Pons (tissue), 1 donor: ENCODE measurements around the gene EHBP1L1.

ENCODE experiments used
- DNase-seq: peaks from one replicate; pipeline ENCODE4 v3.0.0-alpha.2; 2016; ENCODE audit warnings: low spot score

EHBP1L1 gene

GRCh38 chr11:65577756-65578109, 1.9 kb downstream of the EHBP1L1 start:
- DNase-seq = no peak

DNA sequence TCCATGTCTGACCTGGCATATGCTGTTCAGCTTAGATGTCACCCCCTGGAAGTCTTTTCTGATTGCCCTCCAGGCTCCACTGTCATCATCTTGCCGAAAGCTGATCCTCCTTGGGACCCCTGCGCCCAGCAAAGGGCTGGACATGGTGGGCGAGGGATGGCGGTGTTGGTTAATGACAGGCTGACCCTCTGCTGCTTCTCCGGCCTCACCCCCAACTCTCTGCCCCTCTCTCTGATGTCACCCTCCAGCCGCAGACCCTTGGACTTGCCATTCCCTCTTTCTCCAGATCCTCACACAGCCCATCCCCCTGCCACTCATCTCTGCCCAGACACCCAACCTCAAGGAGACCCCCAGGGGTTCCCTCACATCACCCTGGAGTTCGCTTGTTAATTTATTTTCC, 2.3 kb downstream of the EHBP1L1 start:
- DNase-seq = no peak

- DNase-seq = no peak
Measured at GRCh38 chr11:65578667-65579066, 2.8 kb downstream of the EHBP1L1 start.

DNA sequence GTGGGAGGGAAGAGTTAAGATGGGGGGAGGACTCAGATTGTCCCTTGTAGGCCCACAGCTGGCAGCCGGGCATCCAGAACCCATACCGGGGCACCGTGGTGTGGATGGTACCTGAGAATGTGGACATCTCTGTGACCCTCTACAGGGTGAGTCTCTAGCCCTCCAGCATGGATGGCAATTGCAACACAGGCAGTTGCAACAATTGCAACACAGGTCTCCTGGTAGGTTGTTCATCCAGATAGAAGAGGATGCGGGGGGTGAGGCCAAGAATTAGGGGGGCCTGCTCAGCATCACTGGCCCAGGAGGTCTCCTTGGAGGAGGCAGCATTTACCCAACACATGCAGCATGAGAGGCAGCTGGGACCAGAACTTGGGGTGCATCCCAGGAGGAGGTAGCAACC, 3.4 kb downstream of the EHBP1L1 start:
- DNase-seq = no peak

- DNase-seq = no peak
Measured at GRCh38 chr11:65580031-65580692, 4.3 kb downstream of the EHBP1L1 start.

GRCh38 chr11:65580756-65581155, 4.9 kb downstream of the EHBP1L1 start:
- no peak for DNase-seq

DNA sequence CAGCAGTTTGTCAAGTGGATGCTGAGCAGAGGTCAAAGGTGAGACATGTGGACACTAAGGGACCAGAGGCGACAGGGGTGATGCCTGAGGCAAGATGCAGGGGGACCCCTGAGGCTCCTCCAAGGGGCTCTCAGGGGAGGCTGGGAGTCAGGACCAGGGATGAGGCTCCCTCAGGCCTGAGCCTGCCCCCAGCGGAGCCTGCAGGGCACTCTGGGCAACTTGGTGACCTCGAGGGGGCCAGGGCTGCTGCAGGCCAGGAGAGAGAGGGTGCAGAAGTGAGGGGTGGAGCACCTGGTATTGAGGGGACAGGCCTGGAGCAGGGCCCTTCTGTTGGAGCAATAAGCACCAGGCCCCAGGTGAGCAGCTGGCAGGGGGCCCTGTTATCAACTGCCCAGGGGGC, 6.1 kb downstream of the EHBP1L1 start:
- no peak for DNase-seq

GRCh38 chr11:65583589-65583988, 7.7 kb downstream of the EHBP1L1 start:
- DNase-seq = no peak

DNA sequence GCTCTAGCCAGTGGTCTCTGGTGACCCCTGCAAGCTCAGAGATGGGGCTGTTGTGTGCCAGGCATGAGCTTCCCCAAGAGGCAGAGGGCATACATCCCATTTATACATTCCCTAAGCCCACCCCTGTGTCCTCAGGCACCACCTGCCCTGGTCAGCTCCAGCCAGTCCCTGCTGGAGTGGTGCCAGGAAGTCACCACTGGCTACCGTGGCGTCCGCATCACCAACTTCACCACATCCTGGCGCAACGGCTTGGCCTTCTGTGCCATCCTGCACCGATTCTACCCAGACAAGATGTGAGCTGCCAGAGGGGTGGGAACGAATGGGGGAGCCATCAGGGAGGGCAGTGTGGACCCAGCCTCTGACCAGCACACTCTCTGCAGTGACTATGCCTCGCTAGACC, 8.3 kb downstream of the EHBP1L1 start:
- no peak for DNase-seq

- no peak for DNase-seq
Measured at GRCh38 chr11:65584723-65585171, 8.9 kb downstream of the EHBP1L1 start.

GRCh38 chr11:65585396-65586246, 9.8 kb downstream of the EHBP1L1 start:
- DNase-seq = no peak

GRCh38 chr11:65586247-65586630, 10.4 kb downstream of the EHBP1L1 start:
- DNase-seq = no peak

DNA sequence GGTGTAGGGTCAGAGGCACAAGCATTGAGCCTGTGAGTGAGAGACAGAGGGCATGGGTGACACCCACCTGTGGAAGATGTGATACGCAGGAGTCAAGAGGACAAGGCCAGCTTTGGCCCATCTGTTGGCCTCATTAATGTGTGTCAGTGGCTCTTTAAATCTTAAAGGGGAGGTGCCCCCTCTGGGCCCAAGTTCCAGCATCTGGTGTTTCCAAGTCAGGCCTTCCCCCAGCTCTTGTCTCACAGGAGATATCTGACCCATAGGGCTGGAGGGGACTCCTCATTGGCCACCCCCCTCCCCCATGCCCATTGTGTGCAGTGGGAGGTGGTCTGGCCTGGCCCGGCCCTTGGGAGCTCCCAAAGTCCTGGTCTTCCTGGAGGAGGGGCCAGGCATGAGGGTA, 10.8 kb downstream of the EHBP1L1 start:
- DNase-seq = no peak

- peak; percentile 43 for DNase-seq
Measured at GRCh38 chr11:65588199-65589054, 12.6 kb downstream of the EHBP1L1 start.

DNA sequence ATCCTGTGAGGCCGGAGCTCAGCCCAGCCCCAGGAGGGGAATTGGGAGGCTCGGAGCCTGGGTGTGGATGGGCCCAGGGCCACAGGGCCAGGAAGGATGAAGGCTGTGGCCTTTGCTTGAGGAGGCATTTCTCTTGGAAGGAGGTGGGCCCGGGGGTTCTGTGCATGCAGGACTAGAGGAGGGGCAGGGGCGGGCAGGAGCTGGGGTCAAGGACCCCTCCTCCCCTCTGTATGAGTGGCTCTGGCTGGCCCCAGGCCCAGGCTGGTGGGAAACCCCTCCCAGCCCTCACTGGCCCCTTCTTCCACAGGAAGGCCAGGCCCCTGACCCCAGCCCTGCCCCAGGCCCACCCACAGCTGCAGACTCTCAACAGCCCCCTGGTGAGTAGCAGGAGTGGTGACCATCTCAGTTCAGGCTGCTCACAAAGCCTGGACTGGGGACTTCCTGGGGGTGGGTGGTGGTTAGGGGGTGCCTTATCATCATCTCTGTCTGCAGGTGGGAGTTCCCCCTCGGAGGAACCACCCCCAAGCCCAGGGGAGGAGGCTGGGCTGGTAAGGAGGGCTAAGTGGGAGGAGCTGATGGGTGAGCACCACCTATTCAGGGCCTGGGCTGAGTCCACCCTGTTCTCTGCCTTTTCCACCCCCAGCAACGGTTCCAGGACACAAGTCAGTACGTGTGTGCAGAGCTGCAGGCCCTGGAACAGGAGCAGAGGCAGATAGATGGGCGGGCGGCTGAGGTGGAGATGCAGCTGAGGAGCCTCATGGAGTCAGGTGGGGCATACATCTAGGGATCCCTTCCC, 13.8 kb downstream of the EHBP1L1 start:
- no peak for DNase-seq

DNA sequence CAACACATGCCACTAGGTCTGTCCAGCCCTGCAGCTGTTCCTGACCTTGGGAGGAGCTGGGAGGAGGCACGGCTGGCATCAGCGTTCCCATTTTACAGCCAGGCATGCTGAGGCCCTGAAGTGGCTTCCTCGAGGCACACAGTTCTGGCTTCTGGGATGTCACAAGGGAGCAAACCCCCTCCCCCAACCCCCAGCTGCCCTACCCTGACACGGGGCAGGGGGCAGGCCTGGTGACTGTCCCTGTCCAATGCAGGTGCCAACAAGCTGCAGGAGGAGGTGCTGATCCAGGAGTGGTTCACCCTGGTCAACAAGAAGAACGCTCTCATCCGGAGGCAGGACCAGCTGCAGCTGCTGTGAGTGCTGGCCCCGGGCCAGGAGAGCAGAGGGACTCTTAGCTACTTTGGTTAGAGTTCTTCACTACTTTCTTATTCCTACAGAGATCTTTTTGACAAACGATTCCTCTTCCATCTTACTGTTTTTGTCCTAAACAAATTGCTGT, 14.4 kb downstream of the EHBP1L1 start:
- no peak for DNase-seq

DNA sequence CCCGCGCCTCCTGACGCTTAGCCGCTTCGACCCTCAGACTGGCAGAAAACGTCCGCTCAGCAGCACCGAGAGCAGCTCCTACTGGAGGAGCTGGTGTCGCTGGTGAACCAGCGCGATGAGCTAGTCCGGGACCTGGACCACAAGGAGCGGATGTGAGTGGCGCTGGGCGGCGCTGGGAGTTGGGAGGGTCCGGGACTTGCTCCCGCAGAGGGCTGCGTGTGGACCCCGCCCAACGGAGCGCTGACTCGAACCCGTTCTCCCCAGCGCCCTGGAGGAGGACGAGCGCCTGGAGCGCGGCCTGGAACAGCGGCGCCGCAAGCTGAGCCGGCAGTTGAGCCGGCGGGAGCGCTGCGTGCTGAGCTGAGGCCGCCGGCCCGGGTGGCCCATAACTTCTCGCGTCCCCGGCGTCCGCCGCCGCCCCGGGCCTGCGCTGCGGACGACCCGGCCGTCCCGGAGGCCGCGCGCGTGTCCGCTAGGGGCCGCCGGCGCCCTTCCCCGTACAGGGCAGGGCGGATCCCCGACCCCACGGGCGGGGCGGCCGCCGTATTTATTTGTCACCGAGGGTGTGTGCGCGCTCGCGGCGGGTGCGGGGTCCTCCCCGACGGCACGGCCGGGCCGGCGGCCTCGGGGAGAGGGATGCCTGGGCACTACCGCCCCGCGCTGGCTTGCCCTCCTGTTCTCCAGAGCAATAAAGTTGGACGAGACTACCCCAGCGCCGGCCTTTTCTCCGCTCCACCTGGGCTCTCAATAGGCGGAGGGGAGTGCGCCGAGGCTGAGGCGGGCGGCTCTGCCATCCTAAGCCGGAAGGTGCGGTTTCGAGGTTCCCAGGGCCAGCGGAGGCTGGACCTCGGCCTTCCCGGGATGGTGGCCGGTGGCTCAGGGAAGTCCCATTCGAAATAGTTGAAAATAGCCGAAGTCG, 16.3 kb downstream of the EHBP1L1 start:
- DNase-seq = no peak

GRCh38 chr11:65592858-65593517, 17.1 kb downstream of the EHBP1L1 start:
- DNase-seq = no peak

DNA sequence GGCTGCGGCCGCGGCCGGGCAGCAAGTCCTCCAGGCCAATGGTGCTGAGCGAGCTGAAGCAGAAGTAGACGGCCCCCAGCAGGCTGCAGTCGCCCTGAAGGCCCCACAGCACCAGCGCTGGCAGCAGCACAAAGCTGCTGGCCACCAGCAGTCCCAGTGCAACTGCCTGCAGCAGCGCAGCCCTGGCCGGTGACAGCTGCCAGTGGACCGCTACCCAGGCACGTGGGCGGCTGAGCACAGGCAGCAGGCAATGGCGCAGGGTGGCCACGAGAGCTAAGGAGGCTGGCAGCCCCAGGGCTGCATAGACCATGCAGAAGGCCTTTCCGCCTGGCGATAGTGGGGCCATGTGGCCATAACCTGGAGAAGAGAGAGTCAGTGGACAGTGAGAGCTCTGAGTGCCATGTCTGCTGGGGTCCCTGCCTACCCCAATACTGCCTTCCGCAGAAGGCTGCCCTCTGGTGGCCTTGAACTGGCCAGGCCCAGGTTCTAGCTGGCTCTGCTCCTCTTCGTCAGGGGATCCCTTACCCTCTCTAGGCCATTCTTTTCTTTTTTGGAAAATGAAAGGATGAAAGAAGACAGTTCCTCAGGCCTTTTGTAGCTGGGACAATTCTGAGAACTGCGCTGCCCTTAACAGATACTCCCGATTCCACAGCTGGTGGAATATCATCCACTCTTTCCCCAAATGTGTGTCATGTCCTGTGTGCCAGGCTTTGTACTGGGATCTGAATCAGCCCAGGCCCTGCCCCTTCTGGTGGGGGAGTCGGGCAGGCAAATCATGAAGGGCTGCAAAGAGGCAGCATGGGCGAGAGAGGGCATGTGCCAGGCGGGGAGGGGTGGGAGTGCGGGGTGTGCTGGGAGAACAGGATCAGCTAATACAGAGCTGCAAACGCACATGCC, 17.9 kb downstream of the EHBP1L1 start:
- DNase-seq = no peak
